ENCODE measurements around the gene UBR4. TPM values are rescaled to one million over a fixed set of nuclear protein-coding genes. Genes with fewer than 3 reads are reported as not detected.

The UBR4 gene
- polyA plus RNA-seq, 3 donors, result 44.3 to 93.8 (median 49.4) TPM

DNA sequence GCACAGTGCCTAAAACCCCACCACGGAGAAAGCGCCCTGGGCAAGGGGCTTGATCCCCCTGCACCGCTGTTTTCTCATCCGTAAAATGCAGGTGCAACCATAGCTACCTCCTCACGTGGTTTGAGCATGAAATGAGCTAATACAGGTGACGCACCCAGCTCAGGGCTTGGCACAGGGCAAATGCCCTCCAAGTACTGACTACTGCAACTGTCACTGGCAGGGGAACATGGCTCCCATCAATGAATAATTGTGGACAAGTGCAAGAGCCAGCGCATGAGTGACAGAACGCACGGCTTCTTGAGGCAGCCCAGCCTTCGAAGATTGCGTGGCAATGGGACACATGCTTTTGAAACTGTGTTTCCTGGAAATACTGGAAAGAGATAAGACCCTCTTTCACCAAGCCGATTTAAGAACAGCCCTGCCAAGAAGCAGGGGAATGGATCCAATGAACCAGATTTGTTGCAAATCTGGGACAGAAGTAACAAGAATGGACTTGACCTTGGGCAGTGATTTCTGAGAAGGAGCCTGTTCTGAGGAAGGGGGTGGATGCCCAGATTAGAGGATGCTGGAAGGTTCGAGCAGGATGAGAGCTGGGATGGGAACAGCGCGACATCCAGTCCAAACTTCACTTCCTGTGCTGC is 160.8 kb downstream of the UBR4 start:
- no peak overlapping the region for H3K4me2 ChIP-seq (replicated peaks; ENCODE audit: extremely low read depth, low read length, poor library complexity, severe bottlenecking)
- peaks cover 20 to 31% (median 29%) of the 10 kb centered on the region in 3 donors for H3K27me3 Mint-ChIP-seq (ENCODE audit: low read depth in 3 of 3)
- peaks cover 0 to 3% (median 0%) of the 10 kb centered on the region in 7 donors for H3K9me3 Mint-ChIP-seq
- H3K9ac ChIP-seq (ENCODE audit: insufficient read depth, low read length, poor library complexity, severe bottlenecking), result no peak overlapping the region
- no peak overlapping the region for H3K4me3 ChIP-seq (replicated peaks in 1 of 3; ENCODE audit: low read depth in 2 of 3, low read length in 3 of 3)
- H3K4me3 Mint-ChIP-seq, result no peak overlapping the region
- peaks cover 0 to 5% of the 10 kb centered on the region in 2 donors for H3K27me3 ChIP-seq (ENCODE audit: control insufficient read depth in 2 of 2, insufficient read depth in 2 of 2, low read length in 2 of 2)
- H3K36me3 Mint-ChIP-seq, result no peaks in the 10 kb centered on the region
- no peaks in the 10 kb centered on the region for H4K20me1 ChIP-seq (ENCODE audit: insufficient read depth, low read length)
- no peak overlapping the region for H2AFZ ChIP-seq (ENCODE audit: insufficient read depth, low read depth, low read length, poor library complexity, severe bottlenecking)
- H3K27ac Mint-ChIP-seq, result no peak overlapping the region
- TF ChIP-seq CTCF (IDR thresholded peaks at IDR 0.05), result no peak
- no peaks in the 10 kb centered on the region for H3K36me3 ChIP-seq (replicated peaks in 1 of 2; ENCODE audit: control insufficient read depth in 1 of 2, insufficient read depth in 2 of 2, low read length in 2 of 2)
- peaks cover 2% of the 10 kb centered on the region for H3K4me1 Mint-ChIP-seq
- DNase-seq, result no peak
- WGBS (ENCODE audit: insufficient coverage), result 89% methylated on average over 14 of the region's 15 CpGs
- H3K79me2 ChIP-seq (ENCODE audit: insufficient read depth, low read length), result no peaks in the 10 kb centered on the region
- H3K27ac ChIP-seq (ENCODE audit: low read depth in 1 of 2, low read length in 2 of 2), result no peak overlapping the region
- no peaks in the 10 kb centered on the region for H3K4me1 ChIP-seq (ENCODE audit: control insufficient read depth in 1 of 2, insufficient read depth in 2 of 2, low read length in 2 of 2)
- intact Hi-C loops (cut with micrococcal nuclease), result no loop called here
- no peaks in the 10 kb centered on the region for H3K9me3 ChIP-seq (replicated peaks in 1 of 2; ENCODE audit: control insufficient read depth in 1 of 2, insufficient read depth in 1 of 2, low read length in 2 of 2)

- no peaks in the 10 kb centered on the region for H3K4me1 ChIP-seq (ENCODE audit: control insufficient read depth in 1 of 2, insufficient read depth in 2 of 2, low read length in 2 of 2)
- no peak overlapping the region for H3K27ac Mint-ChIP-seq
Observed at GRCh38 chr1:19046972-19047731, 162.9 kb downstream of the UBR4 start.

More at GRCh38 chr1:19046972-19047731, 162.9 kb downstream of the UBR4 start:
- Mint-ChIP-seq H3K4me1 (peaks cover 2% of the 10 kb centered on the region), H3K27me3 (ENCODE audit: low read depth in 3 of 3) (peaks cover 10 to 32% (median 21%) of the 10 kb centered on the region in 3 donors), H3K4me3 (no peak overlapping the region), H3K36me3 (no peaks in the 10 kb centered on the region), H3K9me3 (peaks cover 0 to 3% (median 0%) of the 10 kb centered on the region in 7 donors)
- whole genome bisulfite sequencing (ENCODE audit: insufficient coverage), result 87% methylated on average over 6 of the region's 10 CpGs
- Histone ChIP-seq H3K79me2 (ENCODE audit: insufficient read depth, low read length) (no peaks in the 10 kb centered on the region), H4K20me1 (ENCODE audit: insufficient read depth, low read length) (no peaks in the 10 kb centered on the region), H3K4me2 (replicated peaks; ENCODE audit: extremely low read depth, low read length, poor library complexity, severe bottlenecking) (no peak overlapping the region), H3K27ac (ENCODE audit: low read depth in 1 of 2, low read length in 2 of 2) (no peak overlapping the region), H3K27me3 (ENCODE audit: control insufficient read depth in 2 of 2, insufficient read depth in 2 of 2, low read length in 2 of 2) (peaks cover 0 to 5% of the 10 kb centered on the region in 2 donors), H3K4me3 (replicated peaks in 1 of 3; ENCODE audit: low read depth in 2 of 3, low read length in 3 of 3) (no peak overlapping the region), H3K9ac (ENCODE audit: insufficient read depth, low read length, poor library complexity, severe bottlenecking) (no peak overlapping the region), H2AFZ (ENCODE audit: insufficient read depth, low read depth, low read length, poor library complexity, severe bottlenecking) (no peak overlapping the region), H3K9me3 (replicated peaks in 1 of 2; ENCODE audit: control insufficient read depth in 1 of 2, insufficient read depth in 1 of 2, low read length in 2 of 2) (no peaks in the 10 kb centered on the region), H3K36me3 (replicated peaks in 1 of 2; ENCODE audit: control insufficient read depth in 1 of 2, insufficient read depth in 2 of 2, low read length in 2 of 2) (no peaks in the 10 kb centered on the region)
- no peak for DNase-seq
- no peak for TF ChIP-seq CTCF (IDR thresholded peaks at IDR 0.05)
- intact Hi-C loops (cut with micrococcal nuclease), result no loop called here

Measured in CD14-positive monocyte (primary cell).